Measurements from ENCODE around the gene INPP4A.
"Not testable (repeated sequence)": the region's sequence is repeated elsewhere in the genome, so short reads cannot be mapped to it uniquely, and the experiment has no call there.

The INPP4A gene

DNA sequence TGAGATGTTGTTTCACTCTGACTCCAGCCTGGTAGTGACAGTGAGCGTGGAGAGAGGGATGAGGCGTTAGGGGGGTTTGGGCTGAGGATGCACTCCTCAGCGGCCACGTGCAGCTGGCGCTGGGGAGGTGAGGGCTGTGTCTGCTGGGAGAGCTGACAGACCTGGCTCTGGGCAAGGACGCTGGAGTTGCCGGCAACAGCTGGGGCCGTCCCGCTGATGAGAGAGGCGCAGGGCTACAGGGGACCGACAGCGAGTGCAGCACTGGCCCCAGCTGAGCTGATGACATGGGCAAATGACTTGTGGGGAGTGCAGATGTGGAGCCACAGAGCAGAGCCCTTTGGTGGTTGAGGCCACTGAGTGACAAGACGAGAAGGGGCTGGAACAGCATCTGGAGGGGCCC is 125.3 kb downstream of the INPP4A start:
- DNase-seq, result no peak

DNA sequence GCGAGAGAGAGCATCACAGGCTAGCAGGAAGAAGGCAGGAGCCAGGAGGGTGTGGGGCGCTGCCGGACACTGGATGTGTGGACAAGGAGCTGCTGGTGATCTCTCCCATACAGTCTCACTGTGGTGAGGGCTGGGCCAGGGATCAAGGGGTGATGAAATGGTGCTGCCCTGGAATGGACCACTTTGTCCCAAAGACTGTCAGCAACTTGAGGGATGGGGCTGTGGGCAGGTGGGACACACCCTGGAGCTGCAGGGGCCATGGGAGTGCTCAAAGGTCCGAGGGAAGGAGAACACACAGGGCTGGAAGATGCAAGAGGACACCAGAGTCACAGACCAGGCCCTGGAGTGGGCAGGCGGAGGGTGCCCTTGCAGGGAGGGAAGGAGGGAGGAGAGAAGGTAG is 125.7 kb downstream of the INPP4A start:
- no peak for DNase-seq

DNA sequence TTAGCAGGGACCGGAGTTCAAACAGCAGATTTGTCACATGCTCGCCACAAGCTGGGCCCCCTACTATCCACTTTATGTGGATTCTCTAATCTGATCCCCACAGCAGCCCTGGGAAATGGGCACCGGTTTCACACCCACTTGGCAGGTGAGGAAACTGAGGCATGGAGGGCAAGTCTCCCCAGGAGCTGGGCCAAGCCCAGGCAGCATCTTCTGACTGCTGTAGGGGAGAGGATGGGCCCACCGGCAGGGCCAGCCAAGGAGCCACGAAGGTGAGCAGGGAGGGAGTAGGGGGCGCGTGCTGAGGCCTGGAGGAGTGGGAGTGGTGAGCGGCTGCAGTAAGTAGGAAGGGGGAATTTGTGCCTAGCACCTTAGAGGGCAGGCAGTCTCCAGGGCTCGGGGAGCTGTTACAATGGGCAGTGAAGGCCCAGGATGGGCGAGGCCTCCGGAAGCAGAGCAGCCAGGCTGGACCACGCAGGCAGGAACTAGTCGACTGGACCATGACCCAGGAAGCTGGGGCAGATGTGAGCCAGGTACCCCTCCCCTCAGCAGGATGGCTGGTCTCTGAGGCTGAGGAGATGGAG is 126.6 kb downstream of the INPP4A start:
- DNase-seq, result no peak

DNA sequence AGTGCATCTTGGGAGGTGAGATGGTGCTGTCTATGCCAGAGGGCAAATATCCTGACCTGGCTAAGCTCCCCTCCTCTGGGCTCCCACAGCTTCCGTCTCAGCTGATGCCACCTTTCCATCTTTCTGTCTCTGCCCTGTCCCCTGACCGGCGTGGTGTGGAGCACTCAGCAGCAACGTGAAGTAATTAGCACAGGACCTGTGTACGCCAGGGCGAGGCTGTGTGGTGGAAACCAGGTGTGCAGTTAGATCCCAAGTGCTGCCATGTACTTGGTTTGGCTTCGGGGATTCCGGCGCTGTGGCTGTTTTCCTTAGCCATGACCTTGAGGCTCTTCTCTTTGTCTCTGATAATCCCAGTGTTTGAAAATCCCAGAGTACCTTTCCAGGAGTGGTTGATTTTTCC is 127.1 kb downstream of the INPP4A start:
- no peak for DNase-seq

DNA sequence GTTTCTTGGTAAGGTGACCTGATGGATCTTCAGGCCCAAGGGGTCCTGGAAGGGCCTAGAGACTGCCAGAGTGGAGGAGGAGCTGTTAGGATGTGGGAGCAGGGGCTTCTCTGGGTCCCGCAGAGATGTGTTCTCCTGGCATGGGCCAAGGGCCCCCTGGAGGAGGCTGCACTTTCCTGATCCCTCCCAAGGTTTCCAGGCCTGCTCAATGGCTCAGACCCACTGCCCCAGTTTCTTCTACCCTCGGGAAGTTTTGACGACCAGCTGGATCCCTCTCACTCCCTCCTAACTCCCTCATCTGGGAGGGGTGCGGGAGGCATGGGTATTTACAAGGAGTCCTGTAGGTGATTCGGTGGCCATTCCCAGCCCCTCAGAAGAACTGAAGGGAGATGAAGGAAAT is 127.6 kb downstream of the INPP4A start:
- DNase-seq, result no peak

DNA sequence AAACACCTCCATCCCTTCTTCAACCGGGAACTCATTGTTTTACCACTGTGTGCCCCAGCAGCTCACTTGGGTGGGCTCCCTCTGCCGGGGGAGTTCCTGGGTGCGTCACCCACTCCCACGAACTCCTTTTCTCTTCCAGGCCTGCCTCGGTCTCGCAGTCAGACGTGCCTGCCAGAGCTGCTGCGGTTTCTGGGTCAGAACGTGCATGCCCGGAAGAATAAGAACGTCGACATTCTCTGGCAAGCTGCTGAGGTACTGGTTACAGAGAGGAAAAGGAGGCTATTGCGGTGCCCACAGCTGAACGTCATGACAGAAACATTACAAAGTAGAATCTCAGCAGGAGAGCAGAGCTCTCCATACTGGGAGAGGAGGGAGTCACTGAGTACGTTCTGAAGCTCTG is 128.0 kb downstream of the INPP4A start:
- no peak for DNase-seq

DNA sequence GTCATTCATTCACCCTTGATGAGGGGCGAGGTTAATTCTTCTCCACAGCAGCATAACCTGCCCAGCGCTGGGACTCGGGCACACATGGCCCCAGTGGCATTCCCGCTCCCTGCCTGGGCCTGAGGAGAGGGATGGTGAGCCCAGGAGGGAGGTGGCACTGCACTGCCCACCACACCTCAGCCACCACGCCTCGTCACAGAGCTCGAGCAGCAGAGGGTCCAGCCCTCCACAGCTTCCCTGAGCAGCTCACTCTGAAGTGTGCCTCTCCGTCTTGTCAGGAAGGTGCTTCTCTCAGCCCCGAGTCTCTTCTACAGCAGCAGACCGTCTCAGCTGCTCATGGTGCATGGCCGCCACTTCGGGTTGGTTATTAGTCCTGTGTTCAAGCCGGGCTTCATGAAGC is 128.8 kb downstream of the INPP4A start:
- DNase-seq, result no peak

DNA sequence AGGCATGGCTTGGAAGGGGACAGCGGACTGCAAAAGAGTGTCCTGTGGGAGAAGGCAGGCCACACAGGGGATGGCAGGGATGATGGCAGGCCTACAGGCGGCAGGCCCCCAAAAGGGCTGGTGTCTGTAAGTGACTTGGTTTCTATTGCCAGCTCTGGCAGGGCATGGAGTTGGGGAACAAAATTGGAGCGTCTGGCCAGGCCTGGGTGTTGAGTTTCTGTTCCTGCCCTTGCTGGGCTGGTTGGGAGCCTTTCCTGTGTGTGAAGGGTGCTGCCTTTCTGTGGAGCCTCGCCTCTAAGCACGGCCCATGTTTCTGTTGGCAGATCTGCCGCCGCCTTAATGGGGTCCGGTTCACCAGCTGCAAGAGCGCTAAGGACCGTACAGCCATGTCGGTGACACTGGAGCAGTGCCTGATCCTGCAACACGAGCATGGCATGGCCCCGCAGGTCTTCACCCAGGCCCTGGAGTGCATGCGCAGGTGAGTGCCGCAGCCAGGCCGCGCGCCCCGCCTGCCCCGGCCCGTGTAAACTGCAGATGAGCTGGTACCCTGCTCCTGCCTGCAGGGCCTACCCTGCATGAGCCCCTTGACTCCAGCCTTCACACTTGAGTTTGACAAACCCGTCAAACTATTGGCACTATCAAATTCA is 132.1 kb downstream of the INPP4A start:
- DNase-seq, result no peak

DNA sequence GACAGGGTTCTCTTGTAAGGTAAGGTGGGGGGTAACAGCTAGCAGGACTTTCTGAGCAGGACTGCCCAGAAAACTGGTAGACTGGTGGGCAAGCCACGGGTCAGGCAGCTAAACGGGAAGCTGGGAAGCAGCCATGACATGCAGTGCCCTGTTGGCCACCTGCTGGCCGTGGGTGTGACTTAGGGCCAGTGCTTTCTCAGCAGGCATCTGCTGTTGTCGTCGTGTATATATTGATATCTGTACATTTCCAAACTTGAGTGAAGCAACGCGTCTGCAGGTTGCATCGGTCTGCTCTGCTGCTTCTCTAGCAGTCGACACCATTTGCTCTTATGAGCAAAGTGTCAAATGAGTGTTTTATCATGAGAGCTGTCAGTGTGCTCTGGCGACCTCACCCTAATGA is 132.7 kb downstream of the INPP4A start:
- DNase-seq, result no peak

DNA sequence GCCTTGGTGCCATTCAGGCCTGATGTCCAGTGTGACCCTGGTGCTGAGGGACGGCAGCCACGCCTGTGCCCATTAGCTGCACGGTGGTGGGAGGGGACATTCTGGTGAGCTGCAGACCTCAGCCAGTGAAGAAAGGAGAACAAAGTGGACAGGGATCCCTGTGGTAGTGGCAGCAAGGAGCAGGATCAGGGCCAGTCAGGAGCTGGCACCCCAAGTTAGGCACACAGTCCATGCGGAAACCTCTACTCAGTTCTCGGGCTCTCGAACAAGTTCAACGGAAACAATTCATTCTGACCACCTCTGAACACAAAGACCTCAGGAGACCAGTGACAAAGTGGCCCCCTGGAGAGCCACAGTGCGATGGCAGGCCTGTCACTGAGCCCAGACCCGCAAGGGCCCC is 133.6 kb downstream of the INPP4A start:
- no peak for DNase-seq

DNA sequence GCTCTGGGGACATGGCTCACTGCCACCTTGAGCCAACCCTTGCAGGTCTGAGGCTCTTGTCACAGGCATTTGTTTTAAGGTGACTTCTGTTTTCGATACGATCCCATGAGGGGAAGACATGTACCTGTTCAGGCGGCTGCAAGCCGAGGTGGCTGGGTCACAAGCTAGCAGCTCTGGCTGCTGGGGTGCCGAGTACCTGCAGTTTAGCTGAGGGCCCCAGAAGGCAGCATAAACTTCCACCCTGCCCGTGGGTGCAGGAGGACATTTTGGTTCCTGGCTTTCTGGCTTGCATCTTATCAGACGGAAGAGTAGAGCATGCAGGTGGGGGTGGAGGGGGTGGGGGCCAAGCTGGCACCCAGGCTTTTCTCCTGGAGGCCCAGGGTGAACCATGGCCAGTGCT is 135.3 kb downstream of the INPP4A start:
- DNase-seq, result no peak

DNA sequence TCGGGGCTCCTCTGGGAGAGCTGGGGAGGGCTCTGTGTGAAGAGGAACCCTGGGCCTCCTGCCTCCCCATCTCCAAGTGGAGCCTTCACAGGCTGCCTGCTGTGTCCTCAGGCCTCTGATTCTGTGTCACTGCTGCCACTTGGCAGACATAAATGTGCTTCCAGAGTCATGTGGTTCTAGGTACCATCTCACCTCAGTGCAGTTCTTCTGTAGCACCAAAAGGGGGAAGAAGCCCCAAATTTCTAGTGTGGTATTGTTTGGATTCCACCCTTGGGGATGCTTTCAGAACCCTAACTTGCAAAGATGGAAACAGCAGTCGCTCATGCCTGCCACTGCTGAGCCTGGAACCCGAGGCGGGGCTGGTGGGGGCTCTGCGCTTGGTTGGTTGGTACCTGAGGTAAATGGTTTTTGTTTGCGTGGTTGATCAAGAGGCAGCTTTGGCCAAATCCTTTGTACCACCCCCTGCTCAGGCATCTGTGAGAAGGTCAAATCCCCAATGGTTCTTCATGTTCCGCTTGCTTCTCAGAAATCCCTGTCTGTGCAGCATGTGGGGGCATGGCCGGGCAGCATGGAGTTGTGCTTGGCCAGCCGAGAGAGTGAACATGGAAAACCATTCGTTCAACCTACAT is 136.1 kb downstream of the INPP4A start:
- no peak for DNase-seq

DNA sequence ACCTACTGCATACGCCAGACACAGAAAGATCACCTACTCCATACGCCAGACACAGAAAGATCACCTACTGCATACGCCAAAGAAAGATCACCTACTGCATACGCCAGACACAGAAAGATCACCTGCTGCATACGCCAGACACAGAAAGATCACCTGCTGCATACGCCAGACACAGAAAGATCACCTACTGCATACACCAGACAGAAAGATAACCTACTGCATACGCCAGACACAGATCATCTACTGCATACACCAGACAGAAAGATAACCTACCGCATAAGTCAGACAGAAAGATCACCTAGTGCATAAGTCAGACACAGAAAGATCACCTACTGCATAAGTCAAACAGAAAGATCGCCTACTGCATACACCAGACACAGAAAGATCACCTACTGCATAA is 137.9 kb downstream of the INPP4A start:
- no peak for DNase-seq

DNA sequence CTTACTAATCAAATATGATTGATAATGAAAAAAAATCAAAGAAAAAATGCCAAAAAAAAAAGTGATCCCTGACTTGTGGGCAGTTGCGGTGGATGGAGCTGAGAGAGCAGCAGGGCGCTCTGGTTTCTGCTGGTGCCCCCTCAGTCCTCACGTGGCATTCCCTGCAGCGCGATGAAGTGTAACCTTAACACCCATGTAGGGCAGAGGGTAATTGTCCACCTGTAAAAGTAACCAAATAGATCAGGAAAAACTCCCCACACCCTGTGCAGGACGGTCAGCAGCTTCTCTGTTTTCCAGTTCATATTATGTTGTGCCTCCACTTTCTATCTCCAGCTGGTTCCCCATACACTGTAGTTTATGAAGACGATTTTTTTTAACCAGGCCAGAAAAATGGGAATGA is 138.6 kb downstream of the INPP4A start:
- no peak for DNase-seq

DNA sequence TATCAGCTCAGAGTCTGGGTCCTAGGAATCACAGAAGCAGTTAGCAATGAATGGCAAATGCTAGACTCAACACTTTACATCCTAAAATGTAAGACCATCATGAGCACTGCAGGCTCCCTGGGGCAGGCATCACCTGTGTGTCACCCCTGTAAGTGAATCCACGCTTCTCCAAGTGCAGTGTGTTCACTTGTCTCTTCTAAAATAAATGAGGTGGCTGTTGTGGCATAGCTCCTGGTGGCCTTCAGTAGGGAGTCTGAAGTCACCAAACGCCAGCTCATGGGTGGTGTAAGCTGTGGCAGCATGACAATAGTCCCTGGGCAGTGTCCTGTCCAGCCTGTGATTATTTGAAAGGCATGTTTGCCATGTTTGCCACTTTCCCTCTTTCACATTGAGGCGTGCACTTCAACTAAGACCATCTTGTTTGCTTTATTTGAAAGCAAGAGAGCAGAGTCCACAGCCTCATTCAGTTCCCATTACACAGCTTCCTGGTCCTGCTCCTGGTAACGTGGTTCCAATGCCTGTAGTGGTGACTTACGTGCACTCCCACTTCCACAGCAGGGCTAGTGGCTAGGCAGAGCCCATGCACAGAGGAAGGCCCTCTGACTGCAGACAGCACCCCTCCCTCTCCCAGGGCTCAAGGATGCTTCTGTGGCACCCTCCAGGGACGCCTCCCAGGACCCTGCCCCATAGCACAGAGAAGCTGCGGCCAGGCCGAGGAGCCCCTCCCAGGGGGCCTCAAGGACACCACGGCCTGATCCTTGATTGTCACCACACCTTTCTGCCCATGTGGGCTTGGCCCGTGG is 139.4 kb downstream of the INPP4A start:
- no peak for DNase-seq

DNA sequence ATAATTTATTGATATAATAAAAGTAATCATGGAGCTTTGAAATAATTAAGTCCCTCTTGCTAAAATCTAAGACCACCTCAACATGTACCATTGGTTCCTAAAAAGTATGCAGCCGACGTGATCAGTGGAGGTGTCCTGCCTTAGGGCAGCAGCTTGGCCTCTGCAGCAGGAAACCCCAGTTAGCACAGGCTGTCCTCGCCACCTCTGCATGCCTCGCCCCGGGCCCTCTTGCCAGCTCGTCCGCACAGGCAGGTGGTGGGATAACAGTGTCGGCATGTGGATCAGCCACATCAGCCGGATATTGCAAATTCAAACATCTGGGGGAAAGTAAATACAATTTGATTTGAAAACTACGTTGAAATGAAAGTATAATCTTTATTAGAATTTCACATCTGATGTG is 140.7 kb downstream of the INPP4A start:
- DNase-seq, result no peak

DNA sequence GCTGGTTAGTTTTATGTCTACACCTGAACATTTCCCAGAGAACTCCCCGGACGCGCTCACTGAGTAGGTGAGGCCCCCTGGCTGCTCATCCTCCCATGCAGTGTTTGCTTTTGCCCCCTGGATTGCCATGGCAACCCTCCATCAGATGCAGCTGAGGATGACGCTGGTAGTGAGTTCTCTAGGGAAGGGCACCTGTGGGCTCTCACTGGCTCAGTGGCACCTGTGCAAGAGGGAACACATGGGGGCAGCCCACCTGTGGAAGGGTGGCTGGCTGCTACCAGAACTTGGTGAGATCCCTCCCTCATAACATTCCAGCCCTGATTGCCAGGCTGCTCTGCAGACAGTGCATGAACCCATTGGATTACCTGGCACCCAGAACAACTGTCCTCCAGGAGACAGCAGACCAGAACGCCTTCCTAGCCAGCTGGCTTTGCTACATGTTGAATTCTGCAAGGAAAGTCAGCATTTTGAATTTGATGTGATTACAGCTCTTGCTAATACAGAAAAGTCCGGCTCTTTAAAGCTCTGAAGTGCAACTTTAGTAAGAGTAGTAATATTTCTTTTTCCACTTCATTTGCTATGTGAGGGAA is 142.0 kb downstream of the INPP4A start:
- no peak for DNase-seq

DNA sequence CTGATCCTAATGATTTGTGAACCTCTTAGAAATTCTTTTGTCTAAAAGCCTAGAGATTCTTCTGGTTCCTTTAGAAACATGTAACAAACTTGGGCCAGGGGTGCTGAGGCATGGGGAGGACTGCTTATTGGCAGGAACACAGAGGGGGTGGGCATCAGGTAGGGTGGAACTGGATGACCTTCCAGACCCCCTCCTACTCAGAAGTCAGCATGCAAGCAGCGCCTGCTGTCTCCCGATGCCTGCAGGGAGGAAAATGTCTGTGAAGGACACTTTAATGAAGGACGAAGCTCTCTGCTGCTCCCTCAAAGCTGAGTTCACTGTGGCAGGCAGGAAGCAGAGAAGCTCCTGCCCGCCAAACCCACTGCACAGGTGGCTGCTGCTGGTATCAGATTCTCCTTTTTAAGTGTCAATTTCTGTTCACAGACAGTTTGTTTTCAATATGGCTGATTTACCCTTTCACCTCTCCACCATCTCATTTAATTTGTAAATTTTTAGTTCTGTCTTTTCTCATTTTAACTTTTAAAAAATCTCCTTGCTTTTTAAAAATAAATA is 144.3 kb downstream of the INPP4A start:
- no peak for DNase-seq

DNA sequence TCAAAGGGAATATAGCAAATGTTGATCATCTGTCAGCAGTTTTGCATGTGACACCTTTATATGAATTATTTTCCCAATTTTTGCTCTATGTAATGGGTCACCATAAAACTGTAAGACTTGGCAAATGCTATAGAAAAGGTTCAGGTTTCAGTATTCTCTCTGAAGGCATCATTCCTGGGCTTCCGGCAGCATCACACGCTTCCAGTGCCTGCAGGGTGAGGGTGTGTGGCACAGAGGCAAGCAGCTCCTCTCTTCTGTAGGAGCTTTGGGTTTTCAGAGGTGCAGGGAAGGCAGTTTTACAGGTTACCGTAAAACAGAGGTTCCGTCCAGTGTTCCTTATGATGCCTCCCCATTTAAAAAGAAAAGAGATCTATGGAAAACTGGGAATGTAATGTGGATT is 144.8 kb downstream of the INPP4A start:
- no peak for DNase-seq

DNA sequence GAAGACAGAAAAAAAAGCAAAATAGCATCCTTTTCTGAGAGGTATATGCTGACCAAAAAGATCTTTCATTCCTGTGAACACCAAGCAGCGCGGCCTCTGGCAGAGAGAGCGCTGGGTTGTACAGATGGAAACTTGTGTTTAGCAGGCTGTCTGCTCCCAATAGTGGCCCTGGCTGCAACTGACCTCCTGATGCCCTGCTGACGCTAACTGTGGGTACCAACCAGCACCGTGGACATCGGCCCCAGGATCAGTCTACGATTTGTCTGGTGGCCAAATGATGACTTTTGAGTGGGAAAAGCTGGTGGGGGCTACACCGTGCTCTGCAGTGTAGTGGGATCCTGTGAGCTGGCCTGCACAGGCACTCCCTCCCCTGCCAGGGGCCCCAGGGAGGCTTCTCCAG is 147.9 kb downstream of the INPP4A start:
- DNase-seq, result no peak

DNA sequence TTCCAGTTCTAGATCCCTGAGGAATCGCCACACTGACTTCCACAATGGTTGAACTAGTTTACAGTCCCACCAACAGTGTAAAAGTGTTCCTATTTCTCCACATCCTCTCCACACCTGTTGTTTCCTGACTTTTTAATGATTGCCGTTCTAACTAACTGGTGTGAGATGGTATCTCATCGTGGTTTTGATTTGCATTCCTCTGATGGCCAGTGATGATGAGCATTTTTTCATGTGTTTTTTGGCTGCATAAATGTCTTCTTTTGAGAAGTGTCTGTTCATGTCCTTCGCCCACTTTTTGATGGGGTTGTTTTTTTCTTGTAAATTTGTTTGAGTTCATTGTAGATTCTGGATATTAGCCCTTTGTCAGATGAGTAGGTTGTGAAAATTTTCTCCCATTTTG is 150.0 kb downstream of the INPP4A start:
- DNase-seq, result not testable (repeated sequence)

DNA sequence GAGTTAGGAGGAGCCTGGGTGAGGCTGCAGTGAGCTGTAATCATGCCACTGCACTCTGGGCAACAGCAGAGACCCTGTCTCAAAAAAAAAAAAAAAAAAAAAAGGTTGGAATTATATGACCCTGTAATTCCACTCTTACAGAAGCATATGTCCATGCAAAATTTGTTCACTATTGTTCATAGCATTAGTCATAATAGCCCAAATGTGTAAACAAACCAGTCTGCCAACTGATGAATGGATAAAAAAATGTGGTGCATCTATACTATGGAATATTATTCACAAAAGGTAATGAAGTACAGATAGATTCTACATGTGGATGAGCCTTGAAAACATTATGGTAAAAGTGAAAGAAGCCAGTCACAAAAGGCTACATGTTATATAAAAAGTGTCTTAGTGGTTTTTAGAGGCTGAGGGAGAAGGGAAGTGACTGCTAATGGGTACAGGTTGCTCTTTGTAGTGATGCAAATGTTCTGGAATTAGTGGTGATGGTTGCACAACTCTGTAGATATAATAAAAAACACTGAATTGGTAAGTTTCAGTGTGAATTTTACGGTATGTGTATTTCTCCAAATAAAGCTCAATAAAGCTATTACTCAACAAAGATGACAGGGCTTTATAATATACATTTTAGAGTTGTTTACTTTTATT is 154.2 kb downstream of the INPP4A start:
- no peak for DNase-seq
